Uterus (tissue), 2 donors: ENCODE data around the gene TSPAN9.

Experiments used
- POLR2A ChIP-seq, 2 donors: fragments of 450-650 bp; IDR thresholded peaks; one replicate each; pipeline ENCODE4 v1.6.1; 2016; ENCODE audit warnings: antibody characterized with exemption in 2 of 2, mild to moderate bottlenecking in 1 of 2, moderate library complexity in 1 of 2
- TF ChIP-seq, protein P1 (sequence below), 4 experiments: fragments of 200-600 bp in 2 of 4; fragments of 450-650 bp in 2 of 4; sonication (generic) in 2 of 4; IDR thresholded peaks; one replicate each; pipeline ENCODE4 v1.5.1; 2016 to 2019; ENCODE audit warnings: antibody characterized with exemption in 4 of 4, mild to moderate bottlenecking in 2 of 4, moderate library complexity in 1 of 4

DNA sequence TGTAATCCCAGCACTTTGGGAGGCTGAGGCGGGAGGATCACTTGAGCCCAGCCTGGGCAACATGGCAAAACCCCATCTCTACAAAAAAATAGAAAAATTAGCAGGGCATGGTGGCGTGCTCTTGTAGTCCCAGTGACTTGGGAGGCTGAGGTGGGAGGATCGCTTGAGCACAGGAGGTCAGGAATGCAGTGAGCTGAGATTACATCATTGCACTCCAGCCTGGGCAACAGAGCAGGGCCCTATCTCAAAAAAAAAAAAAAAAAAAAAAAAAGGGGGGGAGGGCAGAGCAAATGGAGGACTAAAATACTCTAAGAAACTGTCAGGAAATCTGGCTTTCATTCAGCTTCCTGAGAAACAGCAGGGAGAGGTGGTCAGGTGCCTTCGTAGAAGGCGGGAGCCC is 31.7 kb upstream of the TSPAN9 start:
- TF ChIP-seq POLR2A (IDR thresholded peaks at IDR 0.05) = no peak
- TF ChIP-seq, protein P1, sequence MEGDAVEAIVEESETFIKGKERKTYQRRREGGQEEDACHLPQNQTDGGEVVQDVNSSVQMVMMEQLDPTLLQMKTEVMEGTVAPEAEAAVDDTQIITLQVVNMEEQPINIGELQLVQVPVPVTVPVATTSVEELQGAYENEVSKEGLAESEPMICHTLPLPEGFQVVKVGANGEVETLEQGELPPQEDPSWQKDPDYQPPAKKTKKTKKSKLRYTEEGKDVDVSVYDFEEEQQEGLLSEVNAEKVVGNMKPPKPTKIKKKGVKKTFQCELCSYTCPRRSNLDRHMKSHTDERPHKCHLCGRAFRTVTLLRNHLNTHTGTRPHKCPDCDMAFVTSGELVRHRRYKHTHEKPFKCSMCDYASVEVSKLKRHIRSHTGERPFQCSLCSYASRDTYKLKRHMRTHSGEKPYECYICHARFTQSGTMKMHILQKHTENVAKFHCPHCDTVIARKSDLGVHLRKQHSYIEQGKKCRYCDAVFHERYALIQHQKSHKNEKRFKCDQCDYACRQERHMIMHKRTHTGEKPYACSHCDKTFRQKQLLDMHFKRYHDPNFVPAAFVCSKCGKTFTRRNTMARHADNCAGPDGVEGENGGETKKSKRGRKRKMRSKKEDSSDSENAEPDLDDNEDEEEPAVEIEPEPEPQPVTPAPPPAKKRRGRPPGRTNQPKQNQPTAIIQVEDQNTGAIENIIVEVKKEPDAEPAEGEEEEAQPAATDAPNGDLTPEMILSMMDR (IDR thresholded peaks at IDR 0.05) = no peak
